Measurements from ENCODE around the gene ENTR1. TPM values are rescaled to one million over a fixed set of nuclear protein-coding genes. Genes with fewer than 3 reads are reported as not detected.

Gene ENTR1
- total and polyA plus RNA-seq, 2 of the 13 experiments (the other 11 are each of a cell fraction or from before 2014, with no cell fraction given) = 70.1 to 76.4 TPM

- TF ChIP-seq HINFP (CRISPR knock-in tag; IDR thresholded peaks at IDR 0.05; ENCODE audit: low read depth) (no peak), ESRRA (CRISPR knock-in tag; IDR thresholded peaks at IDR 0.05; ENCODE audit: low read depth) (no peak), MIXL1 (CRISPR knock-in tag; IDR thresholded peaks at IDR 0.05) (no peak), DDIT3 (CRISPR knock-in tag; IDR thresholded peaks at IDR 0.05) (no peak), ZNF891 (CRISPR knock-in tag; IDR thresholded peaks at IDR 0.05) (no peak), HNRNPLL (IDR thresholded peaks at IDR 0.05; ENCODE audit: low read depth, low read length, poor library complexity, severe bottlenecking) (no peak), HDAC6 (IDR thresholded peaks at IDR 0.05; ENCODE audit: low read depth, low read length) (no peak), CREB1 (IDR thresholded peaks at IDR 0.05) (no peak), CREB1 (CRISPR knock-in tag; IDR thresholded peaks at IDR 0.05) (no peak), MAFF (IDR thresholded peaks at IDR 0.05; ENCODE audit: low read depth, low read length) (no peak), SMAD1 (CRISPR knock-in tag; IDR thresholded peaks at IDR 0.05; ENCODE audit: borderline replicate concordance, low read depth) (no peak), ZNF513 (CRISPR knock-in tag; conservative IDR thresholded peaks at IDR 0.05) (no peak), TFAP4 (IDR thresholded peaks at IDR 0.05; ENCODE audit: borderline replicate concordance, low read depth) (peak; percentile 28; the same call in 1 of the 2 replicates), GPN1 (CRISPR knock-in tag; IDR thresholded peaks at IDR 0.05; ENCODE audit: borderline replicate concordance) (no peak), ZFX (CRISPR knock-in tag; IDR thresholded peaks at IDR 0.05; ENCODE audit: low read depth) (0 out of 2 replicates have a peak, but pooled peaks have one; percentile 13), SP1 (IDR thresholded peaks at IDR 0.05) (no peak), SP1 (CRISPR knock-in tag; IDR thresholded peaks at IDR 0.05) (0 out of 2 replicates have a peak, but pooled peaks have one; percentile 31), CCAR2 (optimal IDR thresholded peaks at IDR 0.05; ENCODE audit: low read depth, low read length) (no peak), FIP1L1 (IDR thresholded peaks at IDR 0.05; ENCODE audit: borderline replicate concordance, insufficient read depth, low read depth, low read length) (no peak), SALL1 (CRISPR knock-in tag; IDR thresholded peaks at IDR 0.05) (no peak), ZNF570 (CRISPR knock-in tag; IDR thresholded peaks at IDR 0.05; ENCODE audit: borderline replicate concordance) (no peak), ZNF354B (CRISPR knock-in tag; IDR thresholded peaks at IDR 0.05) (no peak), SATB2 (CRISPR knock-in tag; IDR thresholded peaks at IDR 0.05) (no peak), RBM39 (IDR thresholded peaks at IDR 0.05; ENCODE audit: low read depth, low read length, poor library complexity, severe bottlenecking) (no peak), TRIM22 (IDR thresholded peaks at IDR 0.05) (no peak), ZNF44 (CRISPR knock-in tag; IDR thresholded peaks at IDR 0.05) (no peak), HOXA7 (CRISPR knock-in tag; IDR thresholded peaks at IDR 0.05) (no peak), HMG20B (CRISPR knock-in tag; conservative IDR thresholded peaks at IDR 0.05) (no peak)
These were observed 55.8 kb downstream of the ENTR1 start (continued) for GRCh38 chr9:136354592-136355085.

All from HepG2 (cell line).